ENCODE results near the gene CDHR4. TPM values are rescaled to one million over a fixed set of nuclear protein-coding genes. Genes with fewer than 3 reads are reported as not detected.

The CDHR4 gene
- total and polyA plus RNA-seq, 2 of the 8 experiments (the other 6 are each of a cell fraction or from before 2014, with no cell fraction given): 0.50 to 0.60 TPM

- Histone ChIP-seq H3K56ac (replicated peaks; ENCODE audit: insufficient read length, low read depth, low read length) (no peak overlapping the region), H2AFZ (ENCODE audit: low read length) (no peak overlapping the region), H3K4ac (replicated peaks; ENCODE audit: insufficient read length, low read depth, low read length) (no peak overlapping the region), H3K18ac (ENCODE audit: extremely low read depth, low read length) (no peak overlapping the region; the same call in 1 of the 2 replicates), H3K9ac (replicated peaks in 1 of 4; ENCODE audit: extremely low read depth in 1 of 4, low read depth in 3 of 4, low read length in 3 of 4) (no peak overlapping the region), H3K14ac (ENCODE audit: insufficient read length) (no peak overlapping the region), H3K4me3 (ENCODE audit: extremely low read depth in 1 of 4, insufficient read depth in 2 of 4, low read depth in 3 of 4, low read length in 4 of 4) (no peak overlapping the region), H4K5ac (ENCODE audit: insufficient read length, low read depth, low read length) (no peak overlapping the region), H3K79me1 (ENCODE audit: low read depth, low read length) (peaks cover 5% of the 10 kb centered on the region; the same call in 1 of the 2 replicates), H3K79me2 (ENCODE audit: control insufficient read depth in 1 of 2, insufficient read depth in 2 of 2, low read length in 2 of 2) (peaks cover 0 to 20% of the 10 kb centered on the region in 2 experiments; a peak in 2 of 4 replicates), H4K8ac (ENCODE audit: extremely low read depth, insufficient read depth, low read length) (no peak overlapping the region), H2BK5ac (ENCODE audit: low read depth, low read length) (no peak overlapping the region), H3K23me2 (ENCODE audit: low read depth, low read length) (no peaks in the 10 kb centered on the region; the same call in 1 of the 2 replicates), H2AK5ac (ENCODE audit: low read depth, low read length) (no peak overlapping the region), H3K4me2 (ENCODE audit: insufficient read depth in 1 of 2, low read depth in 2 of 2, low read length in 2 of 2) (no peak overlapping the region), H3K27me3 (replicated peaks in 1 of 4; ENCODE audit: control insufficient read depth in 3 of 4, extremely low read depth in 1 of 4, insufficient read depth in 3 of 4, low read length in 3 of 4) (no peaks in the 10 kb centered on the region), H3K27ac (ENCODE audit: low read depth, low read length) (no peak overlapping the region), H2BK15ac (ENCODE audit: low read length) (no peak overlapping the region), H4K91ac (replicated peaks; ENCODE audit: insufficient read length, low read length) (no peak overlapping the region), H2BK120ac (replicated peaks; ENCODE audit: low read depth, low read length) (no peak overlapping the region), H2BK12ac (ENCODE audit: low read depth, low read length) (no peak overlapping the region), H3K36me3 (ENCODE audit: control insufficient read depth in 2 of 4, insufficient read depth in 4 of 4, low read length in 3 of 4) (peaks cover 0 to 9% (median 3%) of the 10 kb centered on the region in 4 experiments; a peak in 4 of 8 replicates), H3K4me1 (replicated peaks in 1 of 4; ENCODE audit: control insufficient read depth in 3 of 4, insufficient read depth in 4 of 4, low read length in 3 of 4) (no peaks in the 10 kb centered on the region), H3K23ac (ENCODE audit: insufficient read length) (no peak overlapping the region), H2BK20ac (ENCODE audit: low read length) (no peak overlapping the region), H3K9me3 (ENCODE audit: insufficient read depth in 2 of 2, low read depth in 1 of 2, low read length in 1 of 2) (no peaks in the 10 kb centered on the region), H4K20me1 (replicated peaks in 1 of 2; ENCODE audit: control insufficient read depth in 1 of 2, insufficient read depth in 2 of 2, low read length in 2 of 2) (peaks cover 0 to 8% of the 10 kb centered on the region in 2 experiments)
- FAIRE-seq (no peak), DNase-seq (ENCODE audit: low read depth in 1 of 2, low spot score in 2 of 2) (no peak)
- WGBS, 2 experiments (ENCODE audit: extremely low coverage in 1 of 2, insufficient coverage in 1 of 2, insufficient read length in 1 of 2, insufficient replicate concordance in 2 of 2, low coverage in 1 of 2, low lambda C conversion rate in 2 of 2, missing lambda C conversion rate in 1 of 2): 89% methylated on average over 13 of the region's 13 CpGs; no CpG with 5 or more reads in 1 of the 2 experiments
- ChIA-PET CTCF (ENCODE audit: partially characterized antibody) (interaction anchor here (0.9 to 1.4 kb wide), 4 partner anchors 14 to 176 kb away, joined by 3 to 4 read pairs (median 3); no protein-coding TSS in a partner anchor), POLR2A (ENCODE audit: partially characterized antibody) (interaction anchor here (1.0 to 2.2 kb wide), 7 partner anchors 13 to 55 kb away, joined by 3 to 6 read pairs (median 3); partner anchors contain the start of genes AMIGO3, GMPPB and INKA1)
- TF ChIP-seq GABPA (IDR thresholded peaks at IDR 0.05; ENCODE audit: borderline replicate concordance, insufficient read depth, low read length) (no peak), KDM4A (IDR thresholded peaks at IDR 0.05; ENCODE audit: low read depth, low read length, severe bottlenecking) (no peak), HDAC2 (IDR thresholded peaks at IDR 0.05; ENCODE audit: borderline replicate concordance in 1 of 2, low read depth in 2 of 2, low read length in 2 of 2) (no peak), SP4 (IDR thresholded peaks at IDR 0.05; ENCODE audit: low read length) (no peak), EZH2 (IDR thresholded peaks at IDR 0.05; ENCODE audit: low read depth, low read length, severe bottlenecking) (no peak)
Observed at GRCh38 chr3:49747792-49748480, 51.7 kb downstream of the CDHR4 start.
